Cardiac septum (tissue), 1 donor: Measurements from ENCODE around the gene APBA2. TPM values are rescaled to one million over a fixed set of nuclear protein-coding genes. Genes with fewer than 3 reads are reported as not detected.
"Not testable (repeated sequence)": the region's sequence is repeated elsewhere in the genome, so short reads cannot be mapped to it uniquely, and the experiment has no call there.

ENCODE experiments used
- DNase-seq: peaks from one replicate; pipeline ENCODE4 v3.0.0-alpha.2; 2020; ENCODE audit warnings: low spot score
- intact Hi-C: fragments of 100-400 bp; cut with DNase I; formaldehyde crosslinking; loops from one replicate; pipeline ENCODE4 v1.14.0; 2022
- total RNA-seq: library from RNA; stranded (reverse); fragmentation: NEBNext Ultra II Directional; extraction: Animal tissue kit (Norgen Biotek cat#: 25700); gene quantifications from one replicate; pipeline ENCODE4 v1.2.1, GENCODE V29; 2021
- donor health status: DM: no; HTN: no; CAD: no.

Gene APBA2
- total RNA-seq, 1 donor from 2014 or later, result 0.57 TPM

GRCh38 chr15:29088666-29089065 lies 202.9 kb downstream of the APBA2 start:
- DNase-seq, result peak; percentile 66
- intact Hi-C loops, result no loop called here

GRCh38 chr15:29089731-29090616 lies 204.2 kb downstream of the APBA2 start:
- peak; percentile 68 for DNase-seq
- intact Hi-C loops, result no loop called here

- peak; percentile 67 for DNase-seq
- intact Hi-C loops, result no loop called here
Measured at GRCh38 chr15:29090617-29091466, 205.1 kb downstream of the APBA2 start.

GRCh38 chr15:29091666-29092065 lies 205.9 kb downstream of the APBA2 start:
- peak; percentile 63 for DNase-seq
- intact Hi-C loops, result no loop called here

GRCh38 chr15:29092376-29093064 lies 206.7 kb downstream of the APBA2 start:
- intact Hi-C loops, result no loop called here

GRCh38 chr15:29093065-29093435 lies 207.3 kb downstream of the APBA2 start:
- DNase-seq, result no peak
- intact Hi-C loops, result no loop called here

More at GRCh38 chr15:29092376-29093064, 206.7 kb downstream of the APBA2 start:
- peak; percentile 35 for DNase-seq

GRCh38 chr15:29093696-29094343 lies 208.0 kb downstream of the APBA2 start:
- intact Hi-C loops, result no loop called here
- no peak for DNase-seq

GRCh38 chr15:29094711-29095110 lies 208.9 kb downstream of the APBA2 start:
- intact Hi-C loops, result no loop called here

GRCh38 chr15:29095746-29096145 lies 210.0 kb downstream of the APBA2 start:
- no peak for DNase-seq
- intact Hi-C loops, result no loop called here

More at GRCh38 chr15:29094711-29095110, 208.9 kb downstream of the APBA2 start:
- DNase-seq, result no peak

GRCh38 chr15:29097168-29097567 lies 211.4 kb downstream of the APBA2 start:
- intact Hi-C loops, result no loop called here
- DNase-seq, result no peak

GRCh38 chr15:29097971-29098370 lies 212.2 kb downstream of the APBA2 start:
- intact Hi-C loops, result no loop called here

GRCh38 chr15:29098652-29099051 lies 212.9 kb downstream of the APBA2 start:
- intact Hi-C loops, result no loop called here
- DNase-seq, result no peak

More at GRCh38 chr15:29097971-29098370, 212.2 kb downstream of the APBA2 start:
- no peak for DNase-seq

GRCh38 chr15:29099131-29099880 lies 213.5 kb downstream of the APBA2 start:
- intact Hi-C loops, result no loop called here

GRCh38 chr15:29100486-29101000 lies 214.8 kb downstream of the APBA2 start:
- no peak for DNase-seq
- intact Hi-C loops, result loop anchor here (10.0 kb wide), 1 partner anchor 316 kb away; no protein-coding TSS in a partner anchor

More at GRCh38 chr15:29099131-29099880, 213.5 kb downstream of the APBA2 start:
- DNase-seq, result no peak

GRCh38 chr15:29101491-29101890 lies 215.7 kb downstream of the APBA2 start:
- no peak for DNase-seq
- intact Hi-C loops, result loop anchor here (10.0 kb wide), 1 partner anchor 317 kb away; no protein-coding TSS in a partner anchor

GRCh38 chr15:29102173-29102794 lies 216.5 kb downstream of the APBA2 start:
- intact Hi-C loops, result loop anchor here (10.0 kb wide), 1 partner anchor 317 kb away; no protein-coding TSS in a partner anchor

More at GRCh38 chr15:29102173-29102794, 216.5 kb downstream of the APBA2 start:
- DNase-seq, result not testable (repeated sequence)
